Breast epithelium (tissue), 3 donors: ENCODE data around the gene LRRC59.

Source experiments
- CTCF ChIP-seq, 3 donors: fragments of 450-650 bp; IDR thresholded peaks; one replicate each; pipeline ENCODE4 v1.5.1; 2016 to 2017; ENCODE audit warnings: antibody characterized with exemption in 3 of 3, mild to moderate bottlenecking in 3 of 3, moderate library complexity in 3 of 3
- POLR2A ChIP-seq: fragments of 450-650 bp; IDR thresholded peaks from one replicate; pipeline ENCODE4 v1.6.1; 2016; ENCODE audit warnings: antibody characterized with exemption, mild to moderate bottlenecking, moderate library complexity
- POLR2AphosphoS5 ChIP-seq, 3 donors: sonication (generic); formaldehyde crosslinking; IDR thresholded peaks; one replicate each; pipeline ENCODE4 v1.6.1; 2017; ENCODE audit warnings: antibody characterized with exemption in 3 of 3

GRCh38 chr17:50346313-50347116, 50.8 kb downstream of the LRRC59 start:
- no peak for TF ChIP-seq POLR2A
- TF ChIP-seq CTCF (IDR thresholded peaks at IDR 0.05) = no peak
- TF ChIP-seq POLR2AphosphoS5 (IDR thresholded peaks at IDR 0.05) = no peak
